GM12892 (cell line): ENCODE results near the gene EGFLAM.

ENCODE experiments used
- POLR2A ChIP-seq: IDR thresholded peaks from 2 replicates; pipeline ENCODE4 v1.6.1; 2011; ENCODE audit warnings: low read depth, low read length, control low read depth
- POLR2AphosphoS5 ChIP-seq: IDR thresholded peaks from 2 replicates; pipeline ENCODE4 v1.6.1; 2011; ENCODE audit warnings: low read depth, low read length, control low read depth
- TAF1 ChIP-seq: IDR thresholded peaks from 2 replicates; pipeline ENCODE4 v1.6.1; 2011; ENCODE audit warnings: low read depth, mild to moderate bottlenecking, control low read depth, low read length, borderline replicate concordance

- TF ChIP-seq POLR2A (no peak), POLR2AphosphoS5 (no peak), TAF1 (no peak)
These were observed 71.8 kb downstream of the EGFLAM start for GRCh38 chr5:38330207-38330606.
